Activated naive CD4-positive, alpha-beta T cell treated with anti-CD3 and anti-CD28 coated beads for 36 hours (primary cell): ENCODE measurements around the gene TAF1B. TPM values are rescaled to one million over a fixed set of nuclear protein-coding genes. Genes with fewer than 3 reads are reported as not detected.

Source experiments
- CTCF ChIA-PET: fragments of 350-600 bp; sonication (Branson Sonifier 250); formaldehyde crosslinking; loops from one replicate; lab custom pipeline; 2021; ENCODE audit warnings: antibody characterized with exemption; lab: Charles Lee
- DNase-seq: peaks from one replicate; pipeline ENCODE4 v3.0.0-alpha.2; 2020
- H3K27ac Mint-ChIP-seq: one replicate; pipeline ENCODE4 v1.8.0; 2021; ENCODE audit warnings: mild to moderate bottlenecking, mixed read lengths
- H3K27me3 Mint-ChIP-seq: one replicate; pipeline ENCODE4 v1.8.0; 2021; ENCODE audit warnings: low read depth, mixed read lengths
- H3K36me3 Mint-ChIP-seq: one replicate; pipeline ENCODE4 v1.8.0; 2021; ENCODE audit warnings: low read depth, mixed read lengths
- H3K4me1 Mint-ChIP-seq: one replicate; pipeline ENCODE4 v1.8.0; 2021; ENCODE audit warnings: low read depth, mixed read lengths
- H3K4me3 Mint-ChIP-seq: one replicate; pipeline ENCODE4 v1.8.0; 2021; ENCODE audit warnings: mild to moderate bottlenecking, moderate library complexity, mixed read lengths
- H3K9me3 Mint-ChIP-seq: one replicate; pipeline ENCODE4 v1.8.0; 2021; ENCODE audit warnings: mixed read lengths
- intact Hi-C: fragments of 100-400 bp; cut with micrococcal nuclease; formaldehyde crosslinking; loops from one replicate; pipeline ENCODE4 v1.15.1; 2023
- total RNA-seq, 2 experiments: library from RNA; stranded (reverse); gene quantifications; one replicate each; pipeline ENCODE4 v1.2.3, GENCODE V29; 2021

TAF1B gene
- 10 to 100 TPM; 24.8 to 25.7 TPM for total RNA-seq

DNA sequence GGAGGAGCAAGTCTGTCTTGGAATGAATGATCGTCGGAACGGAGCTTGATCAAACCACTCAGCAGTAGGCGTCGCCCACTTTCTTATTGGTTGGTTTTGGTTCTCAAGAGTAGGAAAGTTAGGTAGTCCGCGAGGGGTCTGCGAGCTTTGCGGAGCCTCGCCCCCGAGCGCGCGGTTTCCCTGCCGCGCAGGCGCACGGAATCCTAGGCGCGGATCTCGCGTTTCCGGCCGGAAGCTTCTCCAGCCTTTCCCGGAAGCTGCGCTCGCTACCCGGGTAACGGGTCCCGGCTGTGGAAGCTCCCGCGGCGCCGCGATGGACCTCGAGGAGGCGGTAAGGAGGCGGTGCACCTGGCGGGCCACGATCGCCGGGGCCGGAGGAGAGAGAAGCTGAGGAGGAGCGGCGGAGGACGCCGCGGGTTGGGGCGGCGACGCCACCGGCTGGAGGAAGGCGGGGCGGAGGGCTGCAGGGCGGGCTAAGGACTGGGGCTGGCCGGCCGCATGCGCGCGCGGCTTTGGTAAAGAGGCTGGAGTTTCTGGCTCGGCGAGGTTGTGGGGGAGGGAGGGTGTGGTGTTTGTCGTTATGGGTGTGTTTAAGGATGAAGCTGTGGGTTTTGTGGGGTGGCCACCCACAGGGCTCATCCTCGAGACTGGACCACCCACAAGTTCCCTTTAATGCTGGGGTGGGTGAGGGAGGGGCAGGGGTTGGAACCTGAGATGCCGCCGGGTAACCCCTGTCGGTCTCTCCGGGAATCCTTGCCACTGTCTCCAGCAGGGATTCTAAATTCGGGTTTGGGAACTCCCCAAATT, at the start of gene TAF1B:
Gene TAF1B, plus strand, starts transcription at position 246 of the 807 bp plus-strand sequence. Its CDS starts 68 bp downstream, at position 314.
- Mint-ChIP-seq H3K4me1 (peaks cover 35% of the 10 kb centered on the region), H3K36me3 (peaks cover 21% of the 10 kb centered on the region), H3K27ac (peak within 1 kb of the TSS; percentile 88), H3K27me3 (no peaks in the 10 kb centered on the region), H3K4me3 (peak within 1 kb of the TSS; percentile 93), H3K9me3 (no peaks in the 10 kb centered on the region)
- peak; percentile 89 for DNase-seq
- intact Hi-C loops = loop anchor here (1.0 to 5.0 kb wide), 11 partner anchors 54 to 605 kb away; partner anchors contain the start of genes ADAM17, CPSF3, GRHL1 and ITGB1BP1
- CTCF ChIA-PET = interaction anchor here (0.6 to 4.1 kb wide), 12 partner anchors 12 to 269 kb away, joined by 3 to 28 read pairs (median 3); no protein-coding TSS in a partner anchor

DNA sequence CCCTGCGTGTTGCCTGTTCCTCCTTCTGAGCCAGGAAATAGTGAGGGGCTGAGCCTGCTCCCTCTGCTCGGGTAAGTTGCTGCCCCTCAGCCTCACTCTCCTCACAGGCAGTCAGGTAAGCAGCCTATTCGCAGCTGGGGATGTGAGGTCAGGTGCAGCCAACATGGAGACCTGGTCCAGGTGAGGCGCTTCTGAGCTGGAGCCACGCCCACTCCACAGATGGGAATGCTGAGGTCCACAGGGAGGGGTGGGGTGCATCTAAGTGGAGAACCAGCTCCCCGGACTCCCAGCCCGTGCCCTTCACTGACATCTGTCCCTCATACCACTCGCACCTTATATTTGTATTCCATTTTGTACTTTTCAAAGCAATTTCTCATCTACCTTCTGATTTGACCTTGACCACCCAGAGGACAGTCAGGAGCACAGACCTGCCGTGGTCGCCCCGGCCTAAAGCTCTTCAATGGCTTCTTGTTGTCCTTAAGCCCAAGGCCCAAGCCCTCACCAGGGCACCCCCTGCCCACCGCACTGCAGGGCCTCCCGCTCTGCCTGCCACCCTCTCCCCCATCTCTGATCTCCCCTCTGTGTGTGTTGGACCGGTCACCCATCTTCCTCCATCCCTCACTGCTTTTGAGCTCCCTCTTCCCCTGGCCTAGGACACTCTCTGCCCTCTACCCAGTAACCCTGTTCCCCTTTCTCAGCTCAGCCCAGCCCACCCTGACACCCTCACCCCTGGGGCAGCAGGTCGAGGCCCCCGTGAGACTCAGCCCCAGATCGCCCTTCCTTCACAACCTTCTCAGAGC, 49.2 kb upstream of the TAF1B start:
- Mint-ChIP-seq H3K27ac (no peak overlapping the region), H3K4me3 (no peak overlapping the region), H3K4me1 (no peaks in the 10 kb centered on the region), H3K27me3 (no peaks in the 10 kb centered on the region), H3K36me3 (no peaks in the 10 kb centered on the region), H3K9me3 (no peaks in the 10 kb centered on the region)
- DNase-seq = no peak
- intact Hi-C loops = no loop called here
- CTCF ChIA-PET = no interaction called here

DNA sequence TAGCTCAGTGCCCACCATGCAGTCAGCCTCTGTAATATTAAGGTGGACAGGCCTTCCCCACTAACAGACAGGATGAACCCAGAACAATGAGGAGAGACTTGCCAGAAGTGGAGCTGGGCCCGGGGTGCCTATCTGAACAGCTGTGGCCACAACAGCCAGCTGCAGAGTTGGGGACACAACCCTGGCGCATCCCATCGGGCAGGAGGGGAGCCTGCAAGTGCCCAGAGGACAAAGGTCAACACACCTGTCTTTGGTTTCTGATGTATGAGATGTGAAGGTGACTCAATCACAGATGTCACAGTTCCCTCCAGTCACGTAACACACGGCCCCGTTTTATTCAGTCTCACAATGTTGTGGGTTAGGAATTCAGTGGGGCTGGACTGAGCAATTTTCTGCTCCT, 48.2 kb upstream of the TAF1B start:
- no peaks in the 10 kb centered on the region for H3K9me3 Mint-ChIP-seq
- no peak overlapping the region for H3K27ac Mint-ChIP-seq
- H3K4me3 Mint-ChIP-seq = no peak overlapping the region

DNA sequence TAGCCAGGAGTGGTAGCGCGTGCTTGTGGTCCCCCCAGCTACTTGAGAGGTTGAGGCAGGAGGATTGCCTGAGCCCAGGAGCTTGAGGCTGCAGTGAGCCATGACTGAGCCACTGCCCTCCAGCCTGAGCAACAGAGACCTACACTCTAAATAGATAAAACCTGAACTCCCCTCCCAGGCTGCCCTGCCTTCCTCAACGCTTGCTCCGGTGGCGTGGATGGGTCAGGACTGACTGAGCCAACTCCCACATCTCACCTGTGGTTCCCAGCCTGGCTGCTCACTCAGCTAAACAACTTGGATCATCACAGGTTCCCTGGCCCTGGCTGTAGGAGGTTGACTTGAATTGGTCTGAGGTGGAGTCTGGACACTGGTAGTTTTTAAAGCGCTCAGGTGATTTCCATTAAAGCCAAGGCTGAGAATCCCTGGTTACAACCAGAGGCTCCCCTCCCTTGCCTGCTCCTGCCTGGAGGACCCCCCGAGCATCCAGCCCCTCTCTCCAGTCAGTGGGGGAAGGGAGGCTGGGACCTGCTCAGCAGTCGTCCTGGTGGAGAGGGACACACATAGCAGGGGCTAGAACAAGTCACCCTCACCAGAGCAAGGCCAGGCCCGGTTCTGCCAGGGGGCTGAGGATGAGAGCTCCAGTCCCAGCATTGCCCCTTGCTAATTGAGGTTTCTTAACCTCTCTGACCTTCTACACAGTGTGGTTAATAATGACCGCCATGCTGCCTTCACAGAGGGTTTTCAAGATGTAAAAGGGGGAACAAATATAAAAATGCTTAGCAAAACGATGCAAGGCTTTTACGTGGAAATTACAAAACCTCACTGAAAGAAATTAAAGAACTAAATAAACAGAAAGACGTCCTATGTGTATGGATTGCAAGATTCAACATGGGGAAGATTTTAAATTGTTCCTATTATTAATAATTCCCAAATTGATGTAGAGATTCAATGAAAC, 46.9 kb upstream of the TAF1B start:
- no peak overlapping the region for H3K4me3 Mint-ChIP-seq
- CTCF ChIA-PET = interaction anchor here (1.6 kb wide), 1 partner anchor 14 kb away, joined by 4 read pairs; no protein-coding TSS in a partner anchor
- H3K36me3 Mint-ChIP-seq = no peaks in the 10 kb centered on the region
- H3K9me3 Mint-ChIP-seq = no peaks in the 10 kb centered on the region
- no peak for DNase-seq
- intact Hi-C loops = no loop called here
- peaks cover 11% of the 10 kb centered on the region for H3K4me1 Mint-ChIP-seq
- no peaks in the 10 kb centered on the region for H3K27me3 Mint-ChIP-seq
- H3K27ac Mint-ChIP-seq = no peak overlapping the region

More for the DNA sequence above, 48.2 kb upstream of the TAF1B start:
- CTCF ChIA-PET = no interaction called here
- Mint-ChIP-seq H3K27me3 (no peaks in the 10 kb centered on the region), H3K36me3 (no peaks in the 10 kb centered on the region), H3K4me1 (peaks cover 9% of the 10 kb centered on the region)
- no peak for DNase-seq
- intact Hi-C loops = no loop called here

DNA sequence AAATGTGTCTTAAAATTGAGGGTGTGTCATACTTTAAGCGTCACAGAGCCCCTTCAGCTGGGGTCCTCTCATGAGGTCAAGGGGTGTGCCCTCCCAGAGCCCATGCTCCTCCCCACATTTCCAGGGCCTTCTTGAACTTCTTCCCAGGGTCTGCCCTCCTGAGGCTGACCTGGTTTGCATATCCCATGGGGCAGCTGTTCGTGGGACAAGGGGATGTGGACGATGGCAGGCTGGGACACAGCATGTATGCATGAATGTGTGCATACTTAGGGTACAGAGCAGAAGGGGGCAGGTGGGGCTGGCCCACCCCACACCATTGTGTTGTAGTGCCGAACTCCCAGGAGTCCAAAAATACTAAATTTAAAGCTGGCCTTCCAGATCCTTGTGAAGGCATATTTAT, 46.2 kb upstream of the TAF1B start:
- no peaks in the 10 kb centered on the region for H3K9me3 Mint-ChIP-seq
- intact Hi-C loops = no loop called here
- no peak for DNase-seq
- no peak overlapping the region for H3K27ac Mint-ChIP-seq
- no peaks in the 10 kb centered on the region for H3K27me3 Mint-ChIP-seq
- no peaks in the 10 kb centered on the region for H3K36me3 Mint-ChIP-seq
- CTCF ChIA-PET = interaction anchor here (1.6 kb wide), 1 partner anchor 14 kb away, joined by 4 read pairs; no protein-coding TSS in a partner anchor
- peaks cover 11% of the 10 kb centered on the region for H3K4me1 Mint-ChIP-seq
- no peak overlapping the region for H3K4me3 Mint-ChIP-seq

DNA sequence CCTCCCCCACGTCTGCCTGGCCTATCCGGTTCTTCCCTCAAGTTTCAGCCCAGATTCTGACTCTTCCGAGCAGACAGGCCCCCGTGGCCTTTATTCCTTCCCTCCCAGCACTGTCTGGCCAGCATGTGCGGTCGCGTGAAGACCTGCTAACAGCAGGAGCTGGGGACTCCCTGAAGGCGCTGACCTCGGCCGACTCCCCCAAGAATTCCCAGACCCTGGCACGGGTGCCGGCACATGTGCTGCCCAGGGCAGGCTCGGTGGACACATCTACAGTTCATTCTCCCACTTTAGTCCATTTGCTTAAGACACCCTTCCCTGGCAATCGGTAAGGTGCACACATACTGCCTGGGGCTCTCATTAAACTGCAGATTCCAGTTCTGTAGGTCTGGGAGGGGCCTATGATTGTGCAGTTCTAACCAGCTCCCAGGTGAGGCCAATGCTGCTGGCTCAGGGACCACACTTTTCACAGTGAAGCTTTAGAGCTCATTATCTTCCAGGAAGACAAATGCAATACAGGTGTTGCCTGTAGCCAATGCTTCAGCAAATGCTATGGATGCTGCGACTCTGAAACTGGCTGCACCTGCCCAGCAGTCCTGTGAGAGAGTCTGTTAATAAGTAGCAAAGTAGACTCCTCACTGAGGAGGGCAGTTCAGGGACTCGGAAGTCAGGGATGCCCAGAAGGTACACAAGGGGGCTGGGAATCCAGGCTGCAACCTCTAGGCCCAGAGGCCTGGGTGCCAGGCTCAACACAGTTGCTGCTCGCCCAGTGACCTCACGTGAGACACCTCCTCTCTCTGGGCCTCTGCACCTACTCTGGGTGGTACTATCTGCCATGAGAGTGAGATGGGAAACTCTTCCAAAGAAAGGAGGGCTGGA, 45.4 kb upstream of the TAF1B start:
- H3K27ac Mint-ChIP-seq = no peak overlapping the region
- no peak for DNase-seq

DNA sequence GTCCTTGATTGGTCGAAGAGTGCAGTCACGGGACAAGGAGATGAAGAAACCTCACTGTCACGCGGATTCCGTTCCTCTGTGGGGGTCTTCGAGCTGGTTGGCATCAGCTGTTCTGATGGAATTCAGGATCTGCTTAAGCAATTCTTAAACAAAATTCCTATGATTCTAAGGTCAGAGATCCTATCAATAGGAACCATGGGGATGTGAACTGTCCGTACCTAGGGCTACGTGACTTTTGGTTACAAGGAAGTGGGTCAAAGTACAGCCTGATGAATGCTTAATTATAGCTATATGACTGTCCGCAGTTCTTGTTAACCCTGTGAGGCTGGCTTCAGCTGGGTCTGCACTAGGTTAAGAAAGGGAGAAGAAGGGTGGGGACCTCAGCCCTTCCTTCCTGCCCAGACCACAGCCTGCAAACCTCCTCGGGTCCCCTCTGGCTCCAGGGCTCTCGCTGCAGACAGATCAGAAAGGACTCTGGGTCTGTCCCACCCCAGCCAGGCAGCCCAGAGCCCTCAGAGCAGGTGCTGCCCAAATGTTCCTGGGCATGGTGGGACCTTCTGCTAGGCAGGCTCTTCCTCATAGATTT, 44.2 kb upstream of the TAF1B start:
- Mint-ChIP-seq H3K9me3 (no peaks in the 10 kb centered on the region), H3K4me3 (no peak overlapping the region), H3K27ac (no peak overlapping the region), H3K27me3 (no peaks in the 10 kb centered on the region), H3K4me1 (peaks cover 11% of the 10 kb centered on the region), H3K36me3 (no peaks in the 10 kb centered on the region)
- intact Hi-C loops = loop anchor here (1.0 to 2.0 kb wide), 2 partner anchors 249 to 656 kb away; no protein-coding TSS in a partner anchor
- no peak for DNase-seq
- CTCF ChIA-PET = interaction anchor here (0.5 to 3.5 kb wide), 40 partner anchors 8 to 781 kb away, joined by 3 to 32 read pairs (median 3); partner anchors contain the start of gene ADAM17

More for the DNA sequence above, 45.4 kb upstream of the TAF1B start:
- H3K9me3 Mint-ChIP-seq = no peaks in the 10 kb centered on the region
- peaks cover 11% of the 10 kb centered on the region for H3K4me1 Mint-ChIP-seq
- H3K36me3 Mint-ChIP-seq = no peaks in the 10 kb centered on the region
- CTCF ChIA-PET = interaction anchor here (1.6 kb wide), 2 partner anchors 15 to 21 kb away, joined by 4 to 9 read pairs; no protein-coding TSS in a partner anchor
- H3K4me3 Mint-ChIP-seq = no peak overlapping the region
- H3K27me3 Mint-ChIP-seq = no peaks in the 10 kb centered on the region
- intact Hi-C loops = loop anchor here (2.0 kb wide), 1 partner anchor 655 kb away; no protein-coding TSS in a partner anchor

DNA sequence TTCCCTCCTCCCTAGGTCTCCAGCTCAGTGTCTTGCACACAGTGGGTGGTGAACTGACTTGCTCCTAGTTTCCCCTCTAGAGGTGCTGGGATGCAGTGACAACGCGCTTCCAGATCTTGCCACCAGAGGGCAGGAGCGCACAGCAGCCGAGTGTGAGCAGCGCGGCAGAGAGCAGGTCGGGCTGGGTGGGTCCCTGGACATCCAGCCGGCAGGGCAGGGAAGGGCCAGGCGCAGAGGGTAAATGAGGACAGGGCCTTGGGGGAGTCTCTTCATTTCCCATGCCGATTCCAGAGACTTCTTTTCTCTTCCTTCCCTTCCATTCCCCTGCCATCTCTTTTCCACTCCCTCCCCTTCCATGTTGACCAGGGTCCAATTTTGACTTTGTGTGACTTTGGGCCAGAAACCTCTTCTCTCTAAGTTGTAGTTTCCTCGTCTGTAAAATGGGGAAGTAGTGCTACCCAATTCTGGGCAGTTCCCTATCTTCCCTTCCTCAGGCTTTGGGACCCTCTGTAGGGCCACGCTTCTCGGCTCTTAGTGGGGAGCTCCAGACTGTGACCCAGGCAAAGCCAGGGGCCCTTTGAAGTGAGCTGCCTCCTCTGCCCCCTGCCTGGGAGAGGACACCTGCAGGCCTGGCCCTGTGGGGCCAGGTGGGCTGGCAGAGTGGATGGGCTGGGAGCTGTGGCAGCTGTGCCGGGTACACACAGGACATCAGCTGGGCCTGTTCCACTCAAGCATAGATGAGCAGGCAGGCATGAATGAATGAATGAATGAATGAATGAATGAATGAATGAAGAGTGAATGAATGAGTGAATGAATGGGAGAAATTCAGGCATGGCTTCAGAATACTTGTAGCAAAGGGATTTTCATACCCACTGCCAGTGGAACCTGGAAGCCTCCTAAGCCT, 43.3 kb upstream of the TAF1B start:
- no peaks in the 10 kb centered on the region for H3K27me3 Mint-ChIP-seq
- no peak overlapping the region for H3K27ac Mint-ChIP-seq
- peak; percentile 93 for DNase-seq
- H3K4me1 Mint-ChIP-seq = peaks cover 11% of the 10 kb centered on the region
- H3K36me3 Mint-ChIP-seq = no peaks in the 10 kb centered on the region
- intact Hi-C loops = loop anchor here (1.0 to 2.0 kb wide), 2 partner anchors 248 to 657 kb away; no protein-coding TSS in a partner anchor
- H3K9me3 Mint-ChIP-seq = no peaks in the 10 kb centered on the region
- CTCF ChIA-PET = interaction anchor here (0.6 to 3.5 kb wide), 40 partner anchors 9 to 780 kb away, joined by 3 to 32 read pairs (median 3); partner anchors contain the start of gene ADAM17
- no peak overlapping the region for H3K4me3 Mint-ChIP-seq

DNA sequence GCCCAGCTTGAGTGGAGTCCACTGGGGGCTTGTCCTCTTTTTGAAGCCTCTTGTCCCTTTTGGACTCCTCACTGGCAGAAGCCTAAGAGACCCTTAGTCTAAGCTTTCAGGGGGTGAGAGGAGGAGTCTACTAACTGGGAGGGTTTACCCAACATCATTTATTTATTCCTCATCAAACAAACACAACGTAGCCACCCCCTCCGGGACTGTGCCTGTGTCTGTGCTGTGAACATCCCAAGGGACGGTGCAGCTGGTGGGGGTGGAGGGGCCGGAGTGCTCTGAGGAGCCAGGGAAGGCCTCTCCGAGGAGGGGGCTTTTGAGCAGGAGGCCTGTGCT, 42.7 kb upstream of the TAF1B start:
- no peaks in the 10 kb centered on the region for H3K9me3 Mint-ChIP-seq
- intact Hi-C loops = no loop called here
- CTCF ChIA-PET = interaction anchor here (0.6 to 3.5 kb wide), 9 partner anchors 10 to 247 kb away, joined by 3 to 32 read pairs (median 6); partner anchors contain the start of gene ADAM17
- no peaks in the 10 kb centered on the region for H3K36me3 Mint-ChIP-seq
- H3K27me3 Mint-ChIP-seq = no peaks in the 10 kb centered on the region
- DNase-seq = no peak
- H3K4me1 Mint-ChIP-seq = peaks cover 11% of the 10 kb centered on the region
- H3K27ac Mint-ChIP-seq = no peak overlapping the region
- no peak overlapping the region for H3K4me3 Mint-ChIP-seq
